Gastrocnemius medialis (tissue), 4 donors: ENCODE results near the gene MOB3B.

Experiments used
- CTCF ChIP-seq, 5 experiments: fragments of 450-650 bp in 3 of 5; fragments of 200-600 bp in 2 of 5; sonication (generic) in 2 of 5; IDR thresholded peaks in 4 of 5; conservative IDR thresholded peaks in 1 of 5; 1 replicate in 4 of 5; 2 replicates in 1 of 5; pipeline ENCODE4 v1.5.1; 2016 to 2019; ENCODE audit warnings: antibody characterized with exemption in 5 of 5, mild to moderate bottlenecking in 3 of 5, moderate library complexity in 3 of 5
- POLR2A ChIP-seq, 2 donors: fragments of 450-650 bp; IDR thresholded peaks; one replicate each; pipeline ENCODE4 v1.6.1; 2017; ENCODE audit warnings: antibody characterized with exemption in 2 of 2, mild to moderate bottlenecking in 2 of 2, moderate library complexity in 2 of 2

GRCh38 chr9:27468000-27468399 is 61.6 kb downstream of the MOB3B start:
- TF ChIP-seq CTCF (IDR thresholded peaks at IDR 0.05 in 4 of 5, conservative IDR thresholded peaks at IDR 0.05 in 1 of 5) (no peak), POLR2A (IDR thresholded peaks at IDR 0.05) (no peak)
